Measurements from ENCODE around the gene DNAH2.

DNA sequence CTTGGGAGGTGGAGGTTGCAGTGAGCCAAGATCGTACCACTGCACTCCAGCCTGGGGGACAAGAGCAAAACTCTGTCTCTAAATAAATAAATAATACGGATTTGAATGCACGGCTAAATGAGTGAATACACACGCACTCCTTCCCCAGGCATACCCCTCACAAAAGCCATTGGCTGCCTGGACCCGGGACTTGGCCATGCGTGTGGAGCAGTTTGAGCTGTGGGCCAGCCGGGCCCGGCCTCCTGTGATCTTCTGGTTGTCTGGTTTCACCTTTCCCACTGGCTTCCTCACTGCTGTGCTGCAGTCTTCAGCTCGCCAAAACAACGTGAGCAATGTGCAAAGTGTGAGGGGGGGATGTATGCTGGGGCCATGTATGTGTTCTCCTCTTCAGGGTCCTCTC, 114.9 kb downstream of the DNAH2 start:
- no peak for TF ChIP-seq CTCF (IDR thresholded peaks at IDR 0.05)
- TF ChIP-seq POLR2A (IDR thresholded peaks at IDR 0.05) = no peak
